Cerebellar cortex (tissue), 1 donor: ENCODE data around the gene HLA-DRA.

Experiments used
- DNase-seq: peaks from one replicate; pipeline ENCODE4 v3.0.0-alpha.2; 2015; ENCODE audit warnings: low spot score

HLA-DRA gene

GRCh38 chr6:32439602-32440214 is at the start of gene HLA-DRA:
Gene HLA-DRA (plus strand): TSS chr6:32439887. CDS start chr6:32439951, 64 bp downstream.
- DNase-seq = peak; percentile 44

- DNase-seq = no peak
These were observed 48.2 kb upstream of the HLA-DRA start for GRCh38 chr6:32391505-32391904.

- DNase-seq = no peak
These were observed 45.8 kb upstream of the HLA-DRA start for GRCh38 chr6:32393665-32394420.

- DNase-seq = no peak
These were observed 43.7 kb upstream of the HLA-DRA start for GRCh38 chr6:32396028-32396427.

- no peak for DNase-seq
These were observed 42.3 kb upstream of the HLA-DRA start for GRCh38 chr6:32397252-32397920.

- no peak for DNase-seq
These were observed 38.3 kb upstream of the HLA-DRA start for GRCh38 chr6:32401284-32401963.

- DNase-seq = no peak
These were observed 36.9 kb upstream of the HLA-DRA start for GRCh38 chr6:32402812-32403211.

- no peak for DNase-seq
These were observed 34.0 kb upstream of the HLA-DRA start for GRCh38 chr6:32405656-32406055.

GRCh38 chr6:32406197-32406596 is 33.5 kb upstream of the HLA-DRA start:
- no peak for DNase-seq

- DNase-seq = no peak
These were observed 32.8 kb upstream of the HLA-DRA start, which contains the start of gene BTNL2 for GRCh38 chr6:32406857-32407256. Gene BTNL2 (minus strand): TSS chr6:32407181. CDS start chr6:32407123, 58 bp downstream.

- DNase-seq = no peak
These were observed 28.8 kb upstream of the HLA-DRA start for GRCh38 chr6:32410906-32411305.

GRCh38 chr6:32411566-32412327 is 27.9 kb upstream of the HLA-DRA start:
- no peak for DNase-seq

GRCh38 chr6:32413427-32414047 is 26.1 kb upstream of the HLA-DRA start:
- DNase-seq = peak; percentile 75

GRCh38 chr6:32415521-32416019 is 24.1 kb upstream of the HLA-DRA start:
- peak; percentile 68 for DNase-seq

- DNase-seq = no peak
These were observed 23.7 kb upstream of the HLA-DRA start for GRCh38 chr6:32416036-32416435.

- no peak for DNase-seq
These were observed 14.9 kb upstream of the HLA-DRA start for GRCh38 chr6:32424589-32425300.

GRCh38 chr6:32426338-32426737 is 13.3 kb upstream of the HLA-DRA start:
- DNase-seq = no peak

GRCh38 chr6:32427218-32427617 is 12.5 kb upstream of the HLA-DRA start:
- DNase-seq = no peak

- DNase-seq = no peak
These were observed 11.7 kb upstream of the HLA-DRA start for GRCh38 chr6:32427934-32428474.

GRCh38 chr6:32430179-32430578 is 9.5 kb upstream of the HLA-DRA start:
- DNase-seq = no peak
